Gastrocnemius medialis (tissue), 4 donors: Measurements from ENCODE around the gene NELFE.

ENCODE experiments used
- CTCF ChIP-seq, 5 experiments: fragments of 450-650 bp in 3 of 5; fragments of 200-600 bp in 2 of 5; sonication (generic) in 2 of 5; IDR thresholded peaks in 4 of 5; conservative IDR thresholded peaks in 1 of 5; 1 replicate in 4 of 5; 2 replicates in 1 of 5; pipeline ENCODE4 v1.5.1; 2016 to 2019; ENCODE audit warnings: antibody characterized with exemption in 5 of 5, mild to moderate bottlenecking in 3 of 5, moderate library complexity in 3 of 5
- POLR2A ChIP-seq, 2 donors: fragments of 450-650 bp; IDR thresholded peaks; one replicate each; pipeline ENCODE4 v1.6.1; 2017; ENCODE audit warnings: antibody characterized with exemption in 2 of 2, mild to moderate bottlenecking in 2 of 2, moderate library complexity in 2 of 2

- no peak for TF ChIP-seq CTCF (IDR thresholded peaks at IDR 0.05 in 4 of 5, conservative IDR thresholded peaks at IDR 0.05 in 1 of 5)
- no peak for TF ChIP-seq POLR2A (IDR thresholded peaks at IDR 0.05)
Measured at GRCh38 chr6:31965700-31966099, 6.9 kb upstream of the NELFE start.
